ENCODE data around the gene KIAA1586. TPM values are rescaled to one million over a fixed set of nuclear protein-coding genes. Genes with fewer than 3 reads are reported as not detected.

KIAA1586 gene
- total and polyA plus RNA-seq, 9 of the 15 experiments (the other 6 are each of a cell fraction or from before 2014, with no cell fraction given), result 23.4 to 43.6 (median 29.5) TPM

- no peak for TF ChIP-seq ETS1 (conservative IDR thresholded peaks at IDR 0.05; ENCODE audit: control insufficient read depth, low read depth, low read length)
- peak; percentile 95 for TF ChIP-seq TRIM28 (IDR thresholded peaks at IDR 0.05)
- no peak for TF ChIP-seq CREB1 (IDR thresholded peaks at IDR 0.05)
- no peak for TF ChIP-seq CREB1 (CRISPR knock-in tag; IDR thresholded peaks at IDR 0.05)
- TF ChIP-seq JUN (IDR thresholded peaks at IDR 0.05; ENCODE audit: borderline replicate concordance, low read depth, low read length), result no peak
- no peak for TF ChIP-seq JUN (CRISPR knock-in tag; IDR thresholded peaks at IDR 0.05; ENCODE audit: borderline replicate concordance)
- TF ChIP-seq MBD1 (CRISPR knock-in tag; IDR thresholded peaks at IDR 0.05), result no peak
Observed at GRCh38 chr6:57024775-57025174, 21.7 kb upstream of the KIAA1586 start (continued).

GRCh38 chr6:57026001-57026400 is 20.5 kb upstream of the KIAA1586 start:
- in situ Hi-C loops (cut with MboI), result no loop called here
- ATAC-seq, result no peak
- TF ChIP-seq HDAC6 (IDR thresholded peaks at IDR 0.05; ENCODE audit: low read depth, low read length), result no peak
- TF ChIP-seq MXI1 (IDR thresholded peaks at IDR 0.05; ENCODE audit: low read depth, low read length), result no peak
- no peak for TF ChIP-seq FOXM1 (IDR thresholded peaks at IDR 0.05; ENCODE audit: low read depth)
- TF ChIP-seq FOXM1 (CRISPR knock-in tag; IDR thresholded peaks at IDR 0.05; ENCODE audit: low read depth), result no peak
- TF ChIP-seq FOS (IDR thresholded peaks at IDR 0.05; ENCODE audit: extremely low read depth, insufficient read length), result no peak
- no peak for TF ChIP-seq MED1 (CRISPR knock-in tag; IDR thresholded peaks at IDR 0.05; ENCODE audit: borderline replicate concordance)
- no peak for TF ChIP-seq ZC3H4 (CRISPR knock-in tag; IDR thresholded peaks at IDR 0.05; ENCODE audit: borderline replicate concordance)
- TF ChIP-seq ETV5 (CRISPR knock-in tag; IDR thresholded peaks at IDR 0.05; ENCODE audit: low read depth), result no peak
- TF ChIP-seq FOXO4 (CRISPR knock-in tag; IDR thresholded peaks at IDR 0.05), result no peak
- TF ChIP-seq KDM4B (IDR thresholded peaks at IDR 0.05; ENCODE audit: borderline replicate concordance in 2 of 2, low read depth in 1 of 2), result no peak
- TF ChIP-seq NR2F6 (CRISPR knock-in tag; IDR thresholded peaks at IDR 0.05), result no peak
- 36% methylated on average over 1 of the region's 1 CpG for WGBS (ENCODE audit: insufficient coverage, low coverage, missing lambda C conversion rate)
- Histone ChIP-seq H3K4me2 (ENCODE audit: insufficient read depth, low read length) (no peak overlapping the region), H3K4me3 (no peak overlapping the region), H3K36me3 (ENCODE audit: control insufficient read depth, insufficient read depth, low read length) (no peaks in the 10 kb centered on the region), H3K9me1 (ENCODE audit: control insufficient read depth, insufficient read depth, low read length) (no peaks in the 10 kb centered on the region), H3K4me1 (replicated peaks in 1 of 2; ENCODE audit: control insufficient read depth in 2 of 2, insufficient read depth in 2 of 2, low read length in 2 of 2) (no peaks in the 10 kb centered on the region), H3K9me3 (replicated peaks; ENCODE audit: control insufficient read depth, insufficient read depth, low read depth, low read length) (peaks cover 11% of the 10 kb centered on the region), H2AFZ (ENCODE audit: low read depth, low read length) (no peak overlapping the region), H4K20me1 (replicated peaks; ENCODE audit: control insufficient read depth, insufficient read depth, low read length) (no peaks in the 10 kb centered on the region), H3K9ac (ENCODE audit: insufficient read depth in 1 of 2, low read depth in 2 of 2, low read length in 2 of 2) (no peak overlapping the region), H3K27ac (ENCODE audit: extremely low read depth, low read depth, low read length) (no peak overlapping the region), H3K79me2 (ENCODE audit: control insufficient read depth, insufficient read depth, low read length) (no peaks in the 10 kb centered on the region), H3K27me3 (ENCODE audit: control insufficient read depth in 2 of 2, insufficient read depth in 2 of 2, low read length in 2 of 2) (no peaks in the 10 kb centered on the region)
- no peak for DNase-seq (ENCODE audit: extremely low read depth in 1 of 4, low spot score in 3 of 4)
- POLR2A ChIA-PET, result no interaction called here
- BruUV-seq (replicated peaks), result no TSS peak
- CTCF ChIA-PET (ENCODE audit: low intra/inter-chr PET ratio), result no interaction called here
- intact Hi-C loops (cut with micrococcal nuclease), result no loop called here
- FAIRE-seq, result no peak
